Measurements from ENCODE around the gene TET1. TPM values are rescaled to one million over a fixed set of nuclear protein-coding genes. Genes with fewer than 3 reads are reported as not detected.

TET1 gene
- total RNA-seq, 2 donors from 2014 or later, result 50.8 to 60.5 TPM

DNA sequence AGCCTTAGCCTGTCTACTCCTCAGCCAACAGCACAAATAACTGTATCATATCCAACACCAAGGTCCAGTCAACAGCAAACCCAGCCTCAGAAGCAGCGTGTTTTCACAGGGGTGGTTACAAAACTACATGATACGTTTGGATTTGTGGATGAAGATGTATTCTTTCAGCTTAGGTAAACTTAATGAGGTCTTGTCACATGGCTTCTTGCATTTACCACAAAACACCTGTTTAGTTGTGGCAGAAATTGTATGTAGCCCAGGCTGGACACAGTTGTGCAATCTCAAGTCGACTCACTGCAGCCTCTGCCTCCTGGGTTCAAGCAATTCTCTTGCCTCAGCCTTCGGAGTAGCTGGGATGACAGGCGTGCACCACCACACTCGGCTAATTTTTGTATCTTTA is 182.3 kb downstream of the TET1 start:
- Histone ChIP-seq H3K27ac (ENCODE audit: low read depth, low read length) (no peak overlapping the region), H3K36me3 (ENCODE audit: control insufficient read depth, insufficient read depth, low read length) (peaks cover 86% of the 10 kb centered on the region)

More for the DNA sequence above, 182.3 kb downstream of the TET1 start:
- Mint-ChIP-seq H3K27ac (no peak overlapping the region), H3K9me3 (no peaks in the 10 kb centered on the region), H3K4me3 (no peak overlapping the region), H3K36me3 (ENCODE audit: low read depth) (peaks cover 67% of the 10 kb centered on the region), H3K27me3 (ENCODE audit: insufficient read depth) (no peaks in the 10 kb centered on the region), H3K4me1 (no peaks in the 10 kb centered on the region)
- Histone ChIP-seq H3K4me1 (ENCODE audit: control insufficient read depth, insufficient read depth, low read length) (no peaks in the 10 kb centered on the region), H3K4me3 (ENCODE audit: low read length) (no peak overlapping the region), H3K9ac (ENCODE audit: extremely low read depth, low read length, poor library complexity, severe bottlenecking) (no peak overlapping the region), H3K27me3 (ENCODE audit: control insufficient read depth, insufficient read depth, low read length, poor library complexity, severe bottlenecking) (no peaks in the 10 kb centered on the region), H3K9me3 (ENCODE audit: control insufficient read depth, low read length) (no peaks in the 10 kb centered on the region)
- DNase-seq, result no peak
- TF ChIP-seq, protein P1, sequence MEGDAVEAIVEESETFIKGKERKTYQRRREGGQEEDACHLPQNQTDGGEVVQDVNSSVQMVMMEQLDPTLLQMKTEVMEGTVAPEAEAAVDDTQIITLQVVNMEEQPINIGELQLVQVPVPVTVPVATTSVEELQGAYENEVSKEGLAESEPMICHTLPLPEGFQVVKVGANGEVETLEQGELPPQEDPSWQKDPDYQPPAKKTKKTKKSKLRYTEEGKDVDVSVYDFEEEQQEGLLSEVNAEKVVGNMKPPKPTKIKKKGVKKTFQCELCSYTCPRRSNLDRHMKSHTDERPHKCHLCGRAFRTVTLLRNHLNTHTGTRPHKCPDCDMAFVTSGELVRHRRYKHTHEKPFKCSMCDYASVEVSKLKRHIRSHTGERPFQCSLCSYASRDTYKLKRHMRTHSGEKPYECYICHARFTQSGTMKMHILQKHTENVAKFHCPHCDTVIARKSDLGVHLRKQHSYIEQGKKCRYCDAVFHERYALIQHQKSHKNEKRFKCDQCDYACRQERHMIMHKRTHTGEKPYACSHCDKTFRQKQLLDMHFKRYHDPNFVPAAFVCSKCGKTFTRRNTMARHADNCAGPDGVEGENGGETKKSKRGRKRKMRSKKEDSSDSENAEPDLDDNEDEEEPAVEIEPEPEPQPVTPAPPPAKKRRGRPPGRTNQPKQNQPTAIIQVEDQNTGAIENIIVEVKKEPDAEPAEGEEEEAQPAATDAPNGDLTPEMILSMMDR (conservative IDR thresholded peaks at IDR 0.05), result no peak
- WGBS, 2 experiments (ENCODE audit: insufficient coverage in 1 of 2, insufficient read length in 1 of 2), result 74 to 94% methylated on average over 5 to 6 of the region's 6 CpGs

Other genes with a start within 250 kb of the TET1 start
- gene HNRNPH3, start 228.3 kb upstream of the TET1 start, total RNA-seq, result 100 to 1,000 TPM; 217 to 228 TPM
- gene PBLD, start 227.4 kb upstream of the TET1 start, total RNA-seq, result 1 to 10 TPM; 5.0 to 5.3 TPM
- gene RUFY2, start 153.1 kb upstream of the TET1 start, total RNA-seq, result 10 to 100 TPM; 21.1 to 26.9 TPM
- 10 to 100 TPM; 37.3 to 64.6 TPM for gene DNA2, start 88.4 kb upstream of the TET1 start, total RNA-seq
- gene SLC25A16, start 32.8 kb upstream of the TET1 start, total RNA-seq, result 10 to 100 TPM in 1 of 2 donors, 1 to 10 TPM in 1; 8.9 to 16.0 TPM
- gene CCAR1, start 160.9 kb downstream of the TET1 start, total RNA-seq, result 100 to 1,000 TPM in 1 of 2 donors, 10 to 100 TPM in 1; 89.5 to 108 TPM